GM19025 (cell line): ENCODE measurements around the gene ZC3H8.

Experiments
- ATAC-seq: cut with Tn5 transposase; IDR thresholded peaks from one replicate; pipeline ENCODE4 v1.9.1; 2021; ENCODE audit warnings: mild to moderate bottlenecking, low read depth, moderate library complexity; ENCODE audit not compliant: unreplicated experiment

ZC3H8 gene

GRCh38 chr2:112168422-112169124, 86.3 kb downstream of the ZC3H8 start:
- no peak for ATAC-seq

- ATAC-seq: no peak
Measured at GRCh38 chr2:112166806-112167499, 87.9 kb downstream of the ZC3H8 start.

- ATAC-seq: no peak
Measured at GRCh38 chr2:112165296-112165695, 89.5 kb downstream of the ZC3H8 start.

- ATAC-seq: no peak
Measured at GRCh38 chr2:112164876-112165275, 90.0 kb downstream of the ZC3H8 start.

GRCh38 chr2:112163541-112163981, 91.3 kb downstream of the ZC3H8 start:
- no peak for ATAC-seq

GRCh38 chr2:112162956-112163355, 91.9 kb downstream of the ZC3H8 start:
- ATAC-seq: no peak

- ATAC-seq: no peak
Measured at GRCh38 chr2:112162341-112162740, 92.5 kb downstream of the ZC3H8 start.
